ENCODE data around the gene CD300A.
A peak's percentile ranks its signal among the peaks of the same experiment; 100 is the strongest.

CD300A gene

DNA sequence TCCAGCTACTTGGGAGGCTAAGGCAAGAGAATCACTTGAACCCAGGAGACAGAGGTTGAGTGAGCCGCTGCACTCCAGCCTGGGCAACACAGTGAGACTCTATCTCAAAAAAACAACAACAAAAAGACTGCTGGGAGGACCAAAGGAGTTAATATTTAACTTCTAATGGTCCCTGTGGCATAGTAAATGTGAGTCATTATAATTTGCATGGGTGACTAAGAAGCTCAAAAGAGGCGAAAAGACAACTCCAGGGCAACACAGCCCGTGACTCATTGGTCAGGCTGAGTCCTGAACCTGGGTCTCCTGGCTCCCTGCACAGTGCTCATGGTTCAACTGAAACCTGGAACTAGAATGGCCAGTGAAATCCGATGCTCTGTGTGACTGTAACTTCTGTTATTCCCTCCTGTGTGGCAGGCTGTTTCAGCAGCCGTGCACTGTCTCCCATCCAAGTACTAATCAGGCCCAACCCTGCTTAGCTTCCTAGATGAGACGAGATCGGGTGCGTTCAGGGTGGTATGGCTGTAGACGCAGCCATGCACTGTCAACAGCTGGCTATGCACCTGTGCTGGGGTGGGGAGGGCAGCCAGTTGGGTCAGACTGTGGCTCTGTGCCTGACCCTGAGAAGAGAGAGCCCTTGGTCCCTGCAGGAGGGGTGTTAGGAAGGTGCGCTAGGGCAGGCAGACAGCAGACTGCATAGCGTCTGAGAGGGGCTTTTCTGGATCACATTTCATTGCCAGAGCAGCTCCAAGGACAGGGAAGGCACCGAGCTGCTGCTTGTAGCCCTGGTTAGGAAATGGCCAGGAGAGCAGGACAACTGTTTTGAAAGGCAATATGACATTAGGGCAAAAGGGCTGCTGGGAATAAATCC is 49.0 kb upstream of the CD300A start:
- ChIA-PET POLR2A (interaction anchor here (1.3 kb wide), 1 partner anchor 13 kb away, joined by 5 read pairs; no protein-coding TSS in a partner anchor), CTCF (interaction anchor here (0.7 to 1.9 kb wide), 6 partner anchors 12 to 120 kb away, joined by 3 to 7 read pairs (median 4); partner anchors contain the start of gene GPR142)
- Histone ChIP-seq H3K36me3 (ENCODE audit: control insufficient read depth in 2 of 2, insufficient read depth in 1 of 2, low read length in 2 of 2) (no peaks in the 10 kb centered on the region), H3K4me1 (ENCODE audit: control insufficient read depth, insufficient read depth, low read length) (no peaks in the 10 kb centered on the region), H3K9me3 (ENCODE audit: control insufficient read depth, insufficient read depth, low read depth, low read length) (no peaks in the 10 kb centered on the region), H3K27ac (ENCODE audit: extremely low read depth, low read depth, low read length) (no peak overlapping the region), H3K4me3 (ENCODE audit: low read depth, low read length) (no peak overlapping the region)
- TF ChIP-seq ZNF658 (tag by site-specific recombination; IDR thresholded peaks at IDR 0.05) (no peak), WT1 (tag by site-specific recombination; IDR thresholded peaks at IDR 0.05) (0 out of 2 replicates have a peak, but pooled peaks have one; percentile 13), SP7 (tag by site-specific recombination; IDR thresholded peaks at IDR 0.05) (0 out of 2 replicates have a peak, but pooled peaks have one; percentile 18), HOXD13 (CRISPR knock-in tag; IDR thresholded peaks at IDR 0.05; ENCODE audit: borderline replicate concordance) (no peak), ZBTB48 (tag by site-specific recombination; IDR thresholded peaks at IDR 0.05) (no peak), ZNF266 (tag by site-specific recombination; IDR thresholded peaks at IDR 0.05; ENCODE audit: low read depth) (no peak), ZNF629 (tag by site-specific recombination; IDR thresholded peaks at IDR 0.05) (peak; percentile 38; the same call in 1 of the 2 replicates)

DNA sequence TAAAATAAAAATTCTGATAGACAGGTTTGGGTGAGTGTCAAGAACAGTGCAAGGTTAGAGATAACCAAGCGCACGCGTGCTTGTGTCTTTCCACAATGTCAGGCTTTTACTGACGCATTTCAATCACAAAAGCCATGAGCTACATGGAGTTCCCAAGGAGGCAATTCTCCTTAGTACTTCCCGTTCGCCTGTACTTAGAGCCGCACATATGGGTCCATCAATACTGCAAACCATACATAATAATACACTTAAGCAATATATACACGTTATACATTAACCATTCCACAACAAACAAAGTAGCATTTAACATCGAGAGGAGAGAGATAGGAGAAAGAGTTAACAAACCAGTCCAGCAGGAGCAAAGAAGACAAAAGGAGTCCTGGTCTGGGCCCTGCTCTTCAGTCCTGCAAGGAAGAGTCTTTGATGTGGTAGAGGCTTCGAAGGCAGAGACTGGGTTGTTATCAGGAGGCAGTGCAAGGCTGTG is 46.5 kb upstream of the CD300A start:
- no peaks in the 10 kb centered on the region for H3K36me3 ChIP-seq (ENCODE audit: control insufficient read depth in 2 of 2, insufficient read depth in 1 of 2, low read length in 2 of 2)
- ChIA-PET CTCF (interaction anchor here (0.7 to 2.1 kb wide), 2 partner anchors 19 to 40 kb away, joined by 3 to 6 read pairs; no protein-coding TSS in a partner anchor), POLR2A (no interaction called here)
- no peaks in the 10 kb centered on the region for H3K4me1 ChIP-seq (ENCODE audit: control insufficient read depth, insufficient read depth, low read length)
- no peak overlapping the region for H3K27ac ChIP-seq (ENCODE audit: extremely low read depth, low read depth, low read length)
- no peak for TF ChIP-seq ZNF394 (tag by site-specific recombination; IDR thresholded peaks at IDR 0.05; ENCODE audit: borderline replicate concordance)
- TF ChIP-seq TCF7L2 (IDR thresholded peaks at IDR 0.05; ENCODE audit: borderline replicate concordance, low read depth, low read length) = no peak
- TF ChIP-seq, protein P1, sequence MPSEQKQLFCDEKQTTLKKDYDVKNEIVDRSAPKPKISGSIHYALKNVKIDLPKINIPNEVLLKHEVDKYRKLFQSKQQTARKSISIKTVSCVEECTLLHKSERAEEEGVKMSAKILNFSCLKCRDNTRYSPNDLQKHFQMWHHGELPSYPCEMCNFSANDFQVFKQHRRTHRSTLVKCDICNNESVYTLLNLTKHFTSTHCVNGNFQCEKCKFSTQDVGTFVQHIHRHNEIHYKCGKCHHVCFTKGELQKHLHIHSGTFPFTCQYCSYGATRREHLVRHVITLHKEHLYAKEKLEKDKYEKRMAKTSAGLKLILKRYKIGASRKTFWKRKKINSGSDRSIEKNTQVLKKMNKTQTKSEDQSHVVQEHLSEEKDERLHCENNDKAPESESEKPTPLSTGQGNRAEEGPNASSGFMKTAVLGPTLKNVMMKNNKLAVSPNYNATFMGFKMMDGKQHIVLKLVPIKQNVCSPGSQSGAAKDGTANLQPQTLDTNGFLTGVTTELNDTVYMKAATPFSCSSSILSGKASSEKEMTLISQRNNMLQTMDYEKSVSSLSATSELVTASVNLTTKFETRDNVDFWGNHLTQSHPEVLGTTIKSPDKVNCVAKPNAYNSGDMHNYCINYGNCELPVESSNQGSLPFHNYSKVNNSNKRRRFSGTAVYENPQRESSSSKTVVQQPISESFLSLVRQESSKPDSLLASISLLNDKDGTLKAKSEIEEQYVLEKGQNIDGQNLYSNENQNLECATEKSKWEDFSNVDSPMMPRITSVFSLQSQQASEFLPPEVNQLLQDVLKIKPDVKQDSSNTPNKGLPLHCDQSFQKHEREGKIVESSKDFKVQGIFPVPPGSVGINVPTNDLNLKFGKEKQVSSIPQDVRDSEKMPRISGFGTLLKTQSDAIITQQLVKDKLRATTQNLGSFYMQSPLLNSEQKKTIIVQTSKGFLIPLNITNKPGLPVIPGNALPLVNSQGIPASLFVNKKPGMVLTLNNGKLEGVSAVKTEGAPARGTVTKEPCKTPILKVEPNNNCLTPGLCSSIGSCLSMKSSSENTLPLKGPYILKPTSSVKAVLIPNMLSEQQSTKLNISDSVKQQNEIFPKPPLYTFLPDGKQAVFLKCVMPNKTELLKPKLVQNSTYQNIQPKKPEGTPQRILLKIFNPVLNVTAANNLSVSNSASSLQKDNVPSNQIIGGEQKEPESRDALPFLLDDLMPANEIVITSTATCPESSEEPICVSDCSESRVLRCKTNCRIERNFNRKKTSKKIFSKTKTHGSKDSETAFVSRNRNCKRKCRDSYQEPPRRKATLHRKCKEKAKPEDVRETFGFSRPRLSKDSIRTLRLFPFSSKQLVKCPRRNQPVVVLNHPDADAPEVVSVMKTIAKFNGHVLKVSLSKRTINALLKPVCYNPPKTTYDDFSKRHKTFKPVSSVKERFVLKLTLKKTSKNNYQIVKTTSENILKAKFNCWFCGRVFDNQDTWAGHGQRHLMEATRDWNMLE (tag by site-specific recombination; conservative IDR thresholded peaks at IDR 0.05; ENCODE audit: low read depth) = no peak
- no peak for TF ChIP-seq ZNF658 (tag by site-specific recombination; IDR thresholded peaks at IDR 0.05)
- no peak for TF ChIP-seq ZNF398 (tag by site-specific recombination; IDR thresholded peaks at IDR 0.05)
- TF ChIP-seq ZNF610 (tag by site-specific recombination; IDR thresholded peaks at IDR 0.05; ENCODE audit: borderline replicate concordance) = no peak
- H3K9me3 ChIP-seq (ENCODE audit: control insufficient read depth, insufficient read depth, low read depth, low read length) = no peaks in the 10 kb centered on the region
- no peak overlapping the region for H3K4me3 ChIP-seq (ENCODE audit: low read depth, low read length)

- no peaks in the 10 kb centered on the region for H3K36me3 ChIP-seq (ENCODE audit: control insufficient read depth in 2 of 2, insufficient read depth in 1 of 2, low read length in 2 of 2)
- no peaks in the 10 kb centered on the region for H3K4me1 ChIP-seq (ENCODE audit: control insufficient read depth, insufficient read depth, low read length)
- CTCF ChIA-PET = interaction anchor here (1.1 to 3.1 kb wide), 2 partner anchors 34 to 45 kb away, joined by 5 to 14 read pairs; no protein-coding TSS in a partner anchor
- H3K9me3 ChIP-seq (ENCODE audit: control insufficient read depth, insufficient read depth, low read depth, low read length) = no peaks in the 10 kb centered on the region
- no peak overlapping the region for H3K27ac ChIP-seq (ENCODE audit: extremely low read depth, low read depth, low read length)
- H3K4me3 ChIP-seq (ENCODE audit: low read depth, low read length) = no peak overlapping the region
- POLR2A ChIA-PET = no interaction called here
- no peak for TF ChIP-seq ZNF660 (tag by site-specific recombination; IDR thresholded peaks at IDR 0.05)
- no peak for TF ChIP-seq ZNF623 (tag by site-specific recombination; IDR thresholded peaks at IDR 0.05)
- TF ChIP-seq ZNF48 (tag by site-specific recombination; IDR thresholded peaks at IDR 0.05) = no peak
- TF ChIP-seq KLF16 (tag by site-specific recombination; IDR thresholded peaks at IDR 0.05) = no peak
- TF ChIP-seq ZNF530 (tag by site-specific recombination; IDR thresholded peaks at IDR 0.05; ENCODE audit: low read depth) = no peak
- TF ChIP-seq OVOL3 (tag by site-specific recombination; IDR thresholded peaks at IDR 0.05) = no peak
- no peak for TF ChIP-seq ZIC2 (tag by site-specific recombination; IDR thresholded peaks at IDR 0.05)
- TF ChIP-seq ZNF501 (tag by site-specific recombination; IDR thresholded peaks at IDR 0.05) = no peak
- TF ChIP-seq TCF7L2 (IDR thresholded peaks at IDR 0.05; ENCODE audit: borderline replicate concordance, low read depth, low read length) = no peak
- TF ChIP-seq ZNF707 (tag by site-specific recombination; IDR thresholded peaks at IDR 0.05) = no peak
- no peak for TF ChIP-seq SALL2 (tag by site-specific recombination; IDR thresholded peaks at IDR 0.05; ENCODE audit: borderline replicate concordance)
- no peak for TF ChIP-seq ZNF155 (tag by site-specific recombination; IDR thresholded peaks at IDR 0.05)
- no peak for TF ChIP-seq EGR2 (tag by site-specific recombination; IDR thresholded peaks at IDR 0.05; ENCODE audit: low read depth)
- TF ChIP-seq ZNF19 (tag by site-specific recombination; IDR thresholded peaks at IDR 0.05; ENCODE audit: low read depth) = no peak
Measured at GRCh38 chr17:74424117-74424516, 42.3 kb upstream of the CD300A start.
